ENCODE measurements around the gene TBX18. TPM values are rescaled to one million over a fixed set of nuclear protein-coding genes. Genes with fewer than 3 reads are reported as not detected.

TBX18 gene
- total and polyA plus RNA-seq, 10 of the 15 experiments (the other 5 are each of a cell fraction or from before 2014, with no cell fraction given) = 0.03 to 6.1 (median 0.17) TPM; not detected in 6

GRCh38 chr6:84675651-84676050 lies 88.7 kb downstream of the TBX18 start (continued):
- TF ChIP-seq CTCF (IDR thresholded peaks at IDR 0.05 in 2 of 3, conservative IDR thresholded peaks at IDR 0.05 in 1 of 3; ENCODE audit: control insufficient read depth in 2 of 3, extremely low read depth in 1 of 3, insufficient read depth in 1 of 3, low read depth in 3 of 3, low read length in 3 of 3) (no peak), SIN3A (IDR thresholded peaks at IDR 0.05; ENCODE audit: low read depth, low read length) (no peak), SRF (IDR thresholded peaks at IDR 0.05; ENCODE audit: low read depth in 2 of 2, low read length in 2 of 2) (no peak), E2F8 (IDR thresholded peaks at IDR 0.05; ENCODE audit: low read depth, partially characterized antibody) (no peak), POU2F2 (IDR thresholded peaks at IDR 0.05; ENCODE audit: borderline replicate concordance, low read depth, low read length) (no peak), ZNF384 (IDR thresholded peaks at IDR 0.05; ENCODE audit: borderline replicate concordance, low read depth, low read length) (no peak), RBBP5 (conservative IDR thresholded peaks at IDR 0.05) (no peak), ZBTB40 (IDR thresholded peaks at IDR 0.05; ENCODE audit: borderline replicate concordance) (no peak), CHD2 (IDR thresholded peaks at IDR 0.05; ENCODE audit: borderline replicate concordance, low read depth, low read length) (no peak), ESRRA (IDR thresholded peaks at IDR 0.05; ENCODE audit: low read length) (no peak), ASH2L (IDR thresholded peaks at IDR 0.05; ENCODE audit: borderline replicate concordance, low read depth) (no peak), ZNF687 (IDR thresholded peaks at IDR 0.05) (no peak), ZBTB4 (CRISPR knock-in tag; IDR thresholded peaks at IDR 0.05) (no peak)

Data from GM12878 (cell line).